GM19395 (cell line): ENCODE measurements around the gene ABHD15.

ENCODE experiments used
- ATAC-seq: cut with Tn5 transposase; IDR thresholded peaks from one replicate; pipeline ENCODE4 v1.9.1; 2021; ENCODE audit warnings: mild to moderate bottlenecking, moderate library complexity; ENCODE audit not compliant: unreplicated experiment

Gene ABHD15

DNA sequence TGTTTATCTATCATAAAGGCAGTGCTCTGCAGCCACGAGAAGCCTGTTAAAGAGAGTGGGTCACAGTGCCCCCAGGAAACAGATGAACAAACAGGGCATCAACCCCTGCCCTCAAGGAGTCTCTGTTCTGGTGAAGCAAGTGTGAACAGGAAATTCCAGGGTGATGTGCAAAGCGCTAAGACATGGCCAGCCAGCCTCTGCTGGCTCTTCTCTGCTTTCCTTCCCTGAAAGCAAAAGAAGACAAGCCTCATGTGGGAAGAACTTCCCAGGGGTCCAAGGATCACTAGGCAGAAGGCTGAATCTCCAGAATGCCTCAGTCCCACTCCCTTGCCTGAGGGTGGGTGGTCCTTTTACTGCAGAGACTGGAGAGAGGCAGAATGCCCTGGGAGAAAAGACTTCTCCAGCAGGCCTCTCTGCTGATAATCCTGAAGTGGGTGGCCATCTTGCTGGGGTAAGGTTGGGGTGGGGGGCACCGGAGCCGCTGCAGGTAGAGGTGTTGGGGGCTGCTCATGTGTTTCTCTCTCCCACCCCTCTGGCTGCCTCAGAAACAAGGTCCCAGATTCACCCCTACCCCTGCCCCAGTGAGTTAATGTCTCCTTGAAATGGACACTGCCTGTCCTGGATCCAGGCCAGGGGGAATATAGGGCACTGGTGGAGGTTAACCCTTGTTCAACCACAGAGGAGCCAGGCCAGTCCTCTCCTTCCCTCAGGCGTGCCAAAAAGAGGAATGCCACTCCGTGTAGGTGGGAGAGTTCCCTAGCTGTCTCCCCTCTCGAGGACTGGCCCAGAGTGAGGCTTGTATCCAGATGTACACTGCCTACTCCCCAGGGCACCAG, 28.5 kb upstream of the ABHD15 start:
- ATAC-seq: no peak

DNA sequence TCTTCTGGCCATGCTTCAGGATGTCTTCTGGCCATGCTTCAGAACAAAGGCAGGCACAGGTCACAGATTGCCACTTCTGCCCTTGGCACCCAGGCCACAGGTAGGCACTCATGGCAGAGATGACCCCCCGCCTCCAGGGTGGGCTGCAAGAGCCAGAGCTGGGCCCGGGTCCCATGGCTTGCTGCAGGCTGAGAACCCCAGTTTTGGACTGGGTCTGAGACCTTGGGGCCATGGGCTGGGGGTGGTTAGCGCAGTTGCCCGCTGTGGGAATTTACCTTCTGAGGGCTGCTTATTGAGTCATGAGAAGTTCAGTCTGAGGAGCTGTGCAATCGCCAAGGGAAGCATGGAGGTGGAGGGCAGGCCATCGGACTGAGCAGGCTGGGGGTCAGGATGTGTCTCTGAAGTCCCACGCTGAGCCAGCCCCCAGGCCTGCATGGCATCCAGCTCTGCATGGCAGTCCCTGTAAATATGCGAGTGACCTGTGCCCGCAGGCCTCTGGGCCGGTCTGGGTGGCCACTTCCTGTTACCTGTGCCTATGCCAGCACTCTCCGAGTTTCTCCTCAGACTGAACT, 27.8 kb upstream of the ABHD15 start:
- no peak for ATAC-seq

- ATAC-seq: no peak
These were observed 27.0 kb upstream of the ABHD15 start for GRCh38 chr17:29593591-29594518.

DNA sequence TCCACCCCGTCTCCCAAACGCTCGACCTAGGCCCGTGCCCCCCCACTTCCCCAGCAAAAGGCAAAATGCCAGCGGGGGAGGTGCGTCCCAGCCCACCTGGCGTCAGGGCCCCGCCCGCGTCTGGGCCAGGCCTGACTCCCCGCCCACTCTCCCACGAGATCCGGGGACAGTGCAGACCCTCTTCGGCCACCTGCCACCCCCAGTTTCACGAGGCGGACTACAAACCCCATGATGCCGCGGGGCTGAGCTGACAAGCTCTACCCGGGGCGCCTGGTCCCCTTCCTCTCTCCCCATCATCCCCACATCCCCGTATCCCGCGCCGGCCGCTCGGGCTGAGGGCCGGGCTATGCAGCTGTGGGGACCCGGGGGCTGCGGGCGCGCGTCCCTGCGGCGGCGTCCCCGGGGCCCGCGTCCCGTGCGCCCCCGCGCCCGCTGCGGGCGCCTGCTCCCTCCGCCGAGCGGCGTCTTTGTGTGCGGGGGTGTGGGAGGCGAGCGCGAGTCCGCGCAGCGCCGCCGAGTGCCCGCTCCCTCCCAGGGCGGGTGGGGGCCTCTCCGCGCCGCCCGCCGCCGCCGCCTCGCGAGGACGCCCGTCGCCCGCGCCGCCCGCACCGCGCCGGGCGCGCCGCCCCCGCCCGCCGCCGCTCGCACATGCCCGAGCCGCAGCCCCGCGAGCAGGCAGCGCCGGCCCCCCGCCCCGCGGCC, 26.2 kb upstream of the ABHD15 start, which contains the start of gene ANKRD13B:
ANKRD13B (plus strand) TSS at position 283 of the 702 bp plus-strand sequence. CDS start 490 bp downstream, outside the sequence.
- no peak for ATAC-seq

- no peak for ATAC-seq
These were observed 25.1 kb upstream of the ABHD15 start for GRCh38 chr17:29591737-29592608.

- ATAC-seq: no peak
These were observed 24.4 kb upstream of the ABHD15 start for GRCh38 chr17:29591146-29591736.

- no peak for ATAC-seq
These were observed 23.7 kb upstream of the ABHD15 start for GRCh38 chr17:29590411-29591145.

DNA sequence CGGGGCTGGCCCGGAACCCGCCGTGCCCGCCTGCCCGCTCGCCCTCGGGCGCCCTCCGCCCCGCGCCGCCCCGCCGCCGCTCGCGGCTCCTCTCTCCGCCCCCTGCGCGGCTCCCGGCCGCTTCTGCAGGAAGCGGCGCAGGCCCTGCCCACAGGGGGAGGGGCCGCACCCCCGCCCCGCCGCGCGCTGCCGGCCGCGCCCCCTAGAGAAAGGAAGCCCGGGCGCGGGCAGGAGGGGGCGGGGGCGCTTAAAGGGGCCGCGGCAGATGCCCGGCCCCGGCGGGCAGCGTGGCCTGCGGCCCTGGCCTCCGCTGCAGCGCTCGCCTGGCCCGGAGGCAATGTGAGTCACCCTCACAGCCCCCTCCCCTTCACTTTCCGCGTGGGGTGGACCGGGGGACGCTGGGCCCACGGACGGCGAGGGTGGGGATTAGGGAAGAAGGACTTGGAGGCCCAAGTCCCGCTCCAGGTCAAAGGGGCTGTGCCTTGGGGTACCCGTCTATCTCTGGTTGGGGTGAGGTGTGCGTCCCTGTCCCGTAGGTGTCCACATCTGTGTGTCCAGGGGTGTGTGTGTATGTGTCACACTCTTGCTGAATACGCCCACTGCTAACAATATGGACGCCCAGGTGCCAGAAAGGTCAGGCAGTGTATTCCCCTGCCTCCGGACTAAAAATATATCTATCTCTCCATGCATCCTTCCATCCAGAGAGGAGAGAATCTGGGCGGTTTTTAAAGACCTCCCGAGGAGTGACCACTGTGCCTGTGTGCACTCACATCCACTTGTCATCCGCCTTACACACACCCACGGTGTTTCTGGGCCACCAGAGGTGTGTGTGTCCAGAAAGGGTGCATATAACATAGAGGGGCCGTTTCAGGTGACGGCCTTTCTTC, 22.9 kb upstream of the ABHD15 start, which contains the start of gene GIT1:
GIT1 (minus strand) TSS at position 125 of the 887 bp plus-strand sequence. CDS start 270 bp downstream, outside the sequence.
- no peak for ATAC-seq

DNA sequence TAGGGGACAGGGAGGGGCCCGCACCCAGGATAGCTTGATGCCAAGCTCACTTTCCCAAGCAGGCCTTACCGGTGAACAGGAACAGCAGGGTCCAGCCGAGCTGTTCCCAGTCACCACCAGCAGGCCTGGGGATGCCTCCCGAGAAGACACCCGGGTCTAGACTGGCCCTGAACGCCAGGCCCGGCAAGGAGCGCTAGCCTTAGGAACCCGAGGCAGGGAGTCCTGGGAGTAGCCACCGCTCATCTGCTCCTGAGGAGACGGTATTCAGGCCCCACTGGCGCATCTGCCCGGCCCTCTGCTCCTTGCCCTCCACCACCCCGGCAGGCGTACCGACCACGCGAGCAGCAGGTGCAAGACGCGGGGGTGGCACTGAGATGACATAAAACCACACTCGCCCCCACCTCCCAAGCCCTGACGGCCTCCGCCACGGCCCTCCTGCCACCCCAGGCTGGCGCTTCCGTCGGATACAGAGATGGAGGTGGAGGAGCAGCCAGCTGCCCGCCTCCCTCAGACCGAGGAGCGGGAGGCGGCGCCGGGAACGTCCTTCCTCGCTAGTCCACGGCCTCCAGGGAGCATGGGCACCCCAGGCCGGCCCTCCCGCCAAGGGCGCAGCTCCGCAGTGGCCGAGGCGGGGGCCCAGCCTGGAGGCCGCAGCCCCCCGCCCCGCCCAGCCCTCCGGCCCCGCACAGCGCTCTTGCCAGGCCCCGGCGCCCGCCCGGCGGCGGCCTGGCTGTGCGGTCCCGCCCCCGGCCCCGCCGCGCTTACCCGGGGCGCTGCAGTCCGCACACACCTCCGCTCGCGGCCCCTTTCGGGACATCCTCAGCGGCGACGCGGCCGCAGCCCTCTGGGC, 21.9 kb upstream of the ABHD15 start:
- no peak for ATAC-seq

DNA sequence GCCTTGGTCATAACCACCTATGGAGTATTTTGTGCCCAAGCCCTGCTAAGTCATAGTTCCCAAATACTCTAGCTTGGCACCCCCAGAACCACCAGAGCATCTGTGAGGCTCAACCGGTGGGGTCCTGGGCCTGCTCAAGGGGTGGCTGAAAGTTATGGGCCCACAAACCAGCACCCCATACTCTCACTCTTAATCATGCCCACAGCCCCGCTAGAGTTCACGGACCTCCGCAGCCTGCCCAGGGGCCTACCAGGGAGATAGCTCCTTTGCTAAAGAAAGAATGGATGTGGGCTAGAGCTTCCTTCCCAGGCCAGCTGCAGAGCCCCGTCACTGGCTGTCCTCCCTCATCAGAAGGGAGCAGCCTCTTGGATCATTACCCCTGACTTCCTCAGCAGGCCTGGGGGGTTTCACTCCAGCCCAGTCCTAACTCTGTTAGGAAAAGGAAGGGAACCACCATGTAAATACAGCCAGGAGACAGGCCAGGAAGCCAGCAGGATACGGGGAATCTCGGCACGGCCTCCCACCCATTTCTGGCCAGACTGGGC, 21.3 kb upstream of the ABHD15 start:
- no peak for ATAC-seq

DNA sequence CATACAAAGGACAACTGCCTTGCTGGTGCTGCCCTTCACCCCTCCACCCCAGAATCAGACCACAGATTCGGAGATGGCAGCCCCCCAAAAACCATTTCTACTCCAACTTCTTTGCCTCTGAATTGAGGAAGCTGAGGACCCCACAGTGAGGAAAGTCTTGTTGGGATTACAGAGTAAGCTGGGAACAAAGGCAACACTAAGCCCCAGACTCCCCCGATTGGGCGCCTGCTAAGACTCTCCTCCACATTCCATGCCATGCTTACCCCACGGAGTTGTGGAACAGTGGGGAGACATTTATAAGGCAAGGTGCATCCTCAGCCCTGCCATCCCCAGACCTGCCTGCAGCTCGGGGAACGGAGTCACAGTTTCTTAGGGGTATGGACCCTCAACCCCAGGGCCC, 20.8 kb upstream of the ABHD15 start:
- no peak for ATAC-seq

DNA sequence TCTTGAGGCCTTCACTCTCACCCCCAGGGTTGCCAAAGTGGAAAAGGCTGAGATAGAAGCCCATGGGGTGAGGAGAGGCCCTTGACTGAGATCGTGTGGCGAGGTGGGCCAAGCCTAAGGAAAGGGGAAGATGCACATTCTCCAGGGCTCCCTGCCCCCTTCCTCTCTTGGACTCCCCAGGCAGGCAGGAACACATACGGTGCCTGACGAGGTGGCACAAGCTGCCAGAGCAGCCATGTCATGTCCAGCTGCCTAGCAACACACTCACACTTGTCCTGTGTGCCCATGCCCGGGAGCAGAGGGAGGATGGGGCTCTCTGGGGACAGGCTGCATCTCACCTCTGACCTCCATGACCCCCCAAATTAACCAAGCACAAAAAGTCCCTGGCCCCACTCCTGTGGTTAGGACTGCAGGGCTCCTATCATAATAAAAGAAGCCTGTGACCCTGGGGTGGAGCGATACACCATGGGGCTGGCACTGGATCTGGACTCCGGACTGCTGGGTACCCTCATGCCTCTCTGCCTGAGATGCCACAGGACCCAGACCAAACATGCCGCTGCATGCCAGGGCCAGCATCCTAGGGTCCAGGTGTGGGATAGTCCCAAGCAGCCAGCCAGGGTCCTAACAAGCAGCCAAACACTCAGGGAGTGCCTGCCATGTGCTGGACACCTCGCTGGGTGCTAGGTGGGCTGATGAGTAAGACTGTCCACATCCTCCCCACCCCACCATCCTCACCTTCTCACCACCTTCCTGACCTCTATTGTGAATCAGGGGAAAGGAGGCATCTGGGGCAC, 20.0 kb upstream of the ABHD15 start:
- no peak for ATAC-seq

GRCh38 chr17:29585080-29585751, 18.4 kb upstream of the ABHD15 start:
- no peak for ATAC-seq

GRCh38 chr17:29584452-29585079, 17.7 kb upstream of the ABHD15 start:
- ATAC-seq: no peak
